ENCODE results near the gene NFE2L3. TPM values are rescaled to one million over a fixed set of nuclear protein-coding genes. Genes with fewer than 3 reads are reported as not detected.
"Not testable (repeated sequence)": the region's sequence is repeated elsewhere in the genome, so short reads cannot be mapped to it uniquely, and the experiment has no call there.

The NFE2L3 gene
- total RNA-seq, 1 experiment from 2014 or later, result 108 TPM

DNA sequence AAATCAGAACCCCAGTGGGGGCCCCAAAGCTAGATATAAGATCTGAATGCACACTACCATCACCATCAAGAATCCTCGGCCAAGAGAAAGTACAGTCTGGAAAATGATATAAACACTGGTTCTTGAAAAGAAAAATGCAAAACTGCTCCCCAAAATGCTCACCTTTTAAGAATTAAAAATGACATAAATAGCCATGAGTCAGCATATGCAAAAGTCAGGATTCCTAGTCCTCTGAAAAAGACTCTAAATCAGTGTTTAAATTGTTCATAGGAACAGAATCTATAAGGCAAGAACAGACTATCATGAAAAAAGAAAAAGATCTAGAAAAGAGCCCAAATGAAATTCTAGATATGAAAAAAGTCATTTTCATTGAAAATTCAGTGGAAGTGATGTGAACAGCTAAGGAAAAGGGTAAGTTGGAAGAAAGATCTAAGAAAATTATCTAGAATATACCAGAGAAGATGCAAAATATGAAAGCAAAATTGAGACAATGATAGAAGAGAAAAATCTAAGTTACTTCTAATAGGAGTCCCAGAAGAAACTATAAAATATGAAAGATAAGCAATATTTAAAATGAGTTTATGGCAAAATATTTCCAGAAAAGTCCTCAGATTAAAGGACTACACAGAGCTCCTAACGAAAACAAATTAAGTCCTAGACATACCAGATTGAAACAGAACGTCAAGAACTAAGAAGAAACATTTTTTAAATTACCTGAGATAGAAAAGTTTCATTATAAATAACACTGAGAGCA lies 29.7 kb downstream of the NFE2L3 start:
- peaks cover 65% of the 10 kb centered on the region for H3K4me1 Mint-ChIP-seq (ENCODE audit: low read depth, unreplicated experiment)
- H3K4me3 Mint-ChIP-seq (ENCODE audit: low read depth, unreplicated experiment), result no peak overlapping the region
- H3K27ac Mint-ChIP-seq (ENCODE audit: unreplicated experiment), result peak overlapping the region; percentile 41
- DNase-seq, result no peak
- BruUV-seq (replicated peaks), result no TSS peak
- peaks cover 95% of the 10 kb centered on the region for H3K36me3 Mint-ChIP-seq (ENCODE audit: insufficient read depth, unreplicated experiment)
- intact Hi-C loops (cut with micrococcal nuclease; ENCODE audit: unreplicated experiment), result loop anchor here (2.0 to 5.0 kb wide), 3 partner anchors 91 to 981 kb away; no protein-coding TSS in a partner anchor
- TF ChIP-seq, protein P1, sequence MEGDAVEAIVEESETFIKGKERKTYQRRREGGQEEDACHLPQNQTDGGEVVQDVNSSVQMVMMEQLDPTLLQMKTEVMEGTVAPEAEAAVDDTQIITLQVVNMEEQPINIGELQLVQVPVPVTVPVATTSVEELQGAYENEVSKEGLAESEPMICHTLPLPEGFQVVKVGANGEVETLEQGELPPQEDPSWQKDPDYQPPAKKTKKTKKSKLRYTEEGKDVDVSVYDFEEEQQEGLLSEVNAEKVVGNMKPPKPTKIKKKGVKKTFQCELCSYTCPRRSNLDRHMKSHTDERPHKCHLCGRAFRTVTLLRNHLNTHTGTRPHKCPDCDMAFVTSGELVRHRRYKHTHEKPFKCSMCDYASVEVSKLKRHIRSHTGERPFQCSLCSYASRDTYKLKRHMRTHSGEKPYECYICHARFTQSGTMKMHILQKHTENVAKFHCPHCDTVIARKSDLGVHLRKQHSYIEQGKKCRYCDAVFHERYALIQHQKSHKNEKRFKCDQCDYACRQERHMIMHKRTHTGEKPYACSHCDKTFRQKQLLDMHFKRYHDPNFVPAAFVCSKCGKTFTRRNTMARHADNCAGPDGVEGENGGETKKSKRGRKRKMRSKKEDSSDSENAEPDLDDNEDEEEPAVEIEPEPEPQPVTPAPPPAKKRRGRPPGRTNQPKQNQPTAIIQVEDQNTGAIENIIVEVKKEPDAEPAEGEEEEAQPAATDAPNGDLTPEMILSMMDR (IDR thresholded peaks at IDR 0.05; ENCODE audit: unreplicated experiment), result no peak
- no peaks in the 10 kb centered on the region for H3K27me3 Mint-ChIP-seq (ENCODE audit: unreplicated experiment)
- CTCF ChIA-PET, result interaction anchor here (1.0 to 2.2 kb wide), 2 partner anchors 73 to 91 kb away, joined by 5 to 9 read pairs; no protein-coding TSS in a partner anchor
- H3K9me3 Mint-ChIP-seq (ENCODE audit: low read depth, unreplicated experiment), result no peaks in the 10 kb centered on the region

DNA sequence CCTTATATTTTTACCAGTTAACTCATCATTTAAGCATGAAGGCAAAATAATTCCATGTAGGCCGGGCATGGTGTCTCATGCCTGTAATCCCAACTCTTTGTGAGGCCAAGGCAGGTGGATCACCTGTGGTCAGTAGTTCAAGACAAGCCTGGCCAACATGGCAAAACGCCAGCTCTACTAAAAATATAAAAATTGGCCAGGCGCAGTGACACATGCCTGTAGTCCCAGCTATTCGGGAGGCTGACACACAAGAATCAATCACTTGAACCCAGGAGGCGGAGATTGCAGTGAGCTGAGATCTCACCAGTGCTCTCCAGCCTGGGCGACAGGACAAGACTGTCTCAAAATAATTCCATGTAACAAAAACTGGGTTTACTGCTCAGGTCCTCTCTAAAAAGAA lies 30.3 kb downstream of the NFE2L3 start:
- BruUV-seq (replicated peaks), result no TSS peak
- H3K9me3 Mint-ChIP-seq (ENCODE audit: low read depth, unreplicated experiment), result no peaks in the 10 kb centered on the region
- intact Hi-C loops (cut with micrococcal nuclease; ENCODE audit: unreplicated experiment), result loop anchor here (2.0 to 5.0 kb wide), 3 partner anchors 91 to 980 kb away; no protein-coding TSS in a partner anchor
- no peak overlapping the region for H3K4me3 Mint-ChIP-seq (ENCODE audit: low read depth, unreplicated experiment)
- CTCF ChIA-PET, result interaction anchor here (0.6 to 1.0 kb wide), 2 partner anchors 21 to 73 kb away, joined by 3 to 5 read pairs; no protein-coding TSS in a partner anchor
- peaks cover 71% of the 10 kb centered on the region for H3K4me1 Mint-ChIP-seq (ENCODE audit: low read depth, unreplicated experiment)
- TF ChIP-seq, protein P1 (IDR thresholded peaks at IDR 0.05; ENCODE audit: unreplicated experiment), result no peak
- H3K27me3 Mint-ChIP-seq (ENCODE audit: unreplicated experiment), result no peaks in the 10 kb centered on the region
- H3K27ac Mint-ChIP-seq (ENCODE audit: unreplicated experiment), result peak overlapping the region; percentile 41
- no peak for DNase-seq
- peaks cover 98% of the 10 kb centered on the region for H3K36me3 Mint-ChIP-seq (ENCODE audit: insufficient read depth, unreplicated experiment)

DNA sequence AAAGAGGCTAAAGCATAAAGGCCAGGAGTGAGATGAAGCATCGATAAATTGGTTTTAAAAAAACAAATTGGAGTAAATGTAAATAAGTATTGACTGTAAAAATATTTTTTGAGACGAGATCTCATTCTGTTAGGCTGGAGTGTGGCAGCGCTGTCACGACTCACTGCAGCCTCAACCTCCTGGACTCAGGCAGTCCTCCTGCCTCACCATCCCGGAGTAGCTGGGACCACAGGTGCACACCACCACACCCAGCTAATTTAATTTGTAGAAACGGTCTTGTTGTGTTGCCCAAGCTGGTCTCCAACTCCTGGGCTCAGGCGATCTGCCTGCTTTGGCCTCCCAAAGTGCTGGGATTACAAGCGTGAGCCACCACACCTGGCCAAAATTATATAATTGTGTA lies 30.7 kb downstream of the NFE2L3 start:
- no TSS peak for BruUV-seq (replicated peaks)
- DNase-seq, result no peak
- CTCF ChIA-PET, result interaction anchor here (0.6 to 1.4 kb wide), 3 partner anchors 21 to 183 kb away, joined by 3 to 5 read pairs (median 3); no protein-coding TSS in a partner anchor
- Mint-ChIP-seq H3K4me3 (ENCODE audit: low read depth, unreplicated experiment) (no peak overlapping the region), H3K27me3 (ENCODE audit: unreplicated experiment) (no peaks in the 10 kb centered on the region), H3K27ac (ENCODE audit: unreplicated experiment) (peak overlapping the region; percentile 41), H3K4me1 (ENCODE audit: low read depth, unreplicated experiment) (peaks cover 72% of the 10 kb centered on the region), H3K36me3 (ENCODE audit: insufficient read depth, unreplicated experiment) (peaks cover 98% of the 10 kb centered on the region), H3K9me3 (ENCODE audit: low read depth, unreplicated experiment) (no peaks in the 10 kb centered on the region)
- TF ChIP-seq, protein P1 (IDR thresholded peaks at IDR 0.05; ENCODE audit: unreplicated experiment), result no peak
- intact Hi-C loops (cut with micrococcal nuclease; ENCODE audit: unreplicated experiment), result loop anchor here (2.0 to 5.0 kb wide), 3 partner anchors 92 to 980 kb away; no protein-coding TSS in a partner anchor

DNA sequence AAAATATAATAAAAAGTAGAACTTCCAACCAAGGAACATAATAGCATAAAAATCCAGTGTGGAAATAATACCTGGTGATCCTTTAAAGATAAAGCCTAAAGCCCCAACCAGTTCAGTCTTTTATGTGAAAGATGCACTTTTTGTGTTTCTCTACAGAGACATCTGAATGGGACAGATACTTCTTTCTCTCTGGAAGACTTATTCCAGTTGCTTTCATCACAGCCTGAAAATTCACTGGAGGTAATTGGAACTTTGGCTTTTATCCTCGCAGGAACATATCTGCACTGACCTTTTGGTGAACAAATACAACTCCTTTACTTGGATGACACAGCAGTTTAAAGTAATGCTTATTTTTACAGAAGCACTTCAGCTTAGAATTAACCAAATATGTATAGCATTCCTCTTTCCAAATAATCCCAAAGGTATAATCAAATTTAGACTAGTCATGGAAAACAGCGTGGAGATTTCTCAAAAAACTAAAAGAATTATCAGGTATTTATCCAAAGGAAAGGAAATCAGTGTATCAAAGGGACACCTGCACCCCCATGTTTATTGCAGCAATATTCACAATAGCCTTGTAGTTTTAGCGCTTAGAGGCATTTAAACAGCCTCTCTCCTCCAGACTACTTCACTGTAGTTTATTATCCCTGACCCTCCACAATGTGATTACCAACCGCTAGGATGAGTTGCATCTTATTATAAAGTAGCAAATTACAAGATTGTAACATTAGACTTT lies 31.7 kb downstream of the NFE2L3 start:
- peak overlapping the region; percentile 20 for H3K4me3 Mint-ChIP-seq (ENCODE audit: low read depth, unreplicated experiment)
- intact Hi-C loops (cut with micrococcal nuclease; ENCODE audit: unreplicated experiment), result loop anchor here (2.0 to 5.0 kb wide), 3 partner anchors 93 to 979 kb away; no protein-coding TSS in a partner anchor
- DNase-seq, result no peak
- peaks cover 70% of the 10 kb centered on the region for H3K4me1 Mint-ChIP-seq (ENCODE audit: low read depth, unreplicated experiment)
- H3K36me3 Mint-ChIP-seq (ENCODE audit: insufficient read depth, unreplicated experiment), result peaks cover 100% of the 10 kb centered on the region
- no peaks in the 10 kb centered on the region for H3K27me3 Mint-ChIP-seq (ENCODE audit: unreplicated experiment)
- H3K27ac Mint-ChIP-seq (ENCODE audit: unreplicated experiment), result peak overlapping the region; percentile 41
- CTCF ChIA-PET, result interaction anchor here (1.4 kb wide), 1 partner anchor 182 kb away, joined by 3 read pairs; no protein-coding TSS in a partner anchor
- no TSS peak for BruUV-seq (replicated peaks)
- TF ChIP-seq, protein P1 (IDR thresholded peaks at IDR 0.05; ENCODE audit: unreplicated experiment), result no peak
- no peaks in the 10 kb centered on the region for H3K9me3 Mint-ChIP-seq (ENCODE audit: low read depth, unreplicated experiment)

DNA sequence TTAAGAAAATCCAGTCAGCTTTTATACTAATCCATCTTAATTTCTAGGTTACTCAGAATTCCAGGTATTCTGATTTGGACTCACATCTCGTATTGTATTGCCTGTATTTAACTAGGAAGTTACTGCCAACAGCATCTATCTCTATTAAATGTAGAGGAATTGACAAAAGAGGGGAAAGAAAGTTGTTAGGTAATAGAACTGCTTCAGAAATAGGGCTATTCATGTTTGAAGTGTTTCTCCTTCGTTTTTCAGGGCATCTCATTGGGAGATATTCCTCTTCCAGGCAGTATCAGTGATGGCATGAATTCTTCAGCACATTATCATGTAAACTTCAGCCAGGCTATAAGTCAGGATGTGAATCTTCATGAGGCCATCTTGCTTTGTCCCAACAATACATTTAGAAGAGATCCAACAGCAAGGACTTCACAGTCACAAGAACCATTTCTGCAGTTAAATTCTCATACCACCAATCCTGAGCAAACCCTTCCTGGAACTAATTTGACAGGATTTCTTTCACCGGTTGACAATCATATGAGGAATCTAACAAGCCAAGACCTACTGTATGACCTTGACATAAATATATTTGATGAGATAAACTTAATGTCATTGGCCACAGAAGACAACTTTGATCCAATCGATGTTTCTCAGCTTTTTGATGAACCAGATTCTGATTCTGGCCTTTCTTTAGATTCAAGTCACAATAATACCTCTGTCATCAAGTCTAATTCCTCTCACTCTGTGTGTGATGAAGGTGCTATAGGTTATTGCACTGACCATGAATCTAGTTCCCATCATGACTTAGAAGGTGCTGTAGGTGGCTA lies 32.5 kb downstream of the NFE2L3 start:
- intact Hi-C loops (cut with micrococcal nuclease; ENCODE audit: unreplicated experiment), result loop anchor here (5.0 kb wide), 3 partner anchors 292 to 978 kb away; no protein-coding TSS in a partner anchor
- Mint-ChIP-seq H3K4me3 (ENCODE audit: low read depth, unreplicated experiment) (peak overlapping the region; percentile 20), H3K27ac (ENCODE audit: unreplicated experiment) (peak overlapping the region; percentile 41), H3K4me1 (ENCODE audit: low read depth, unreplicated experiment) (peaks cover 72% of the 10 kb centered on the region), H3K36me3 (ENCODE audit: insufficient read depth, unreplicated experiment) (peaks cover 100% of the 10 kb centered on the region)
- BruUV-seq (replicated peaks), result TSS peak; percentile 0
- H3K9me3 Mint-ChIP-seq (ENCODE audit: low read depth, unreplicated experiment); CTCF ChIA-PET; DNase-seq; H3K27me3 Mint-ChIP-seq (ENCODE audit: unreplicated experiment): not testable (repeated sequence)

Data from Calu3 (cell line).